Left renal cortex interstitium (tissue), 4 donors: ENCODE results near the gene ZP2. TPM values are rescaled to one million over a fixed set of nuclear protein-coding genes. Genes with fewer than 3 reads are reported as not detected.
"Not testable (repeated sequence)": the region's sequence is repeated elsewhere in the genome, so short reads cannot be mapped to it uniquely, and the experiment has no call there.

Source experiments
- DNase-seq, 4 donors: peaks; one replicate each; pipeline ENCODE4 v3.0.0-alpha.2; 2013; ENCODE audit warnings: low read depth in 4 of 4, low spot score in 2 of 4, missing footprints in 1 of 4
- polyA plus RNA-seq, 4 donors: library from polyadenylated mRNA; unstranded; fragments of 120-200 nt; gene quantifications; one replicate each; pipeline ENCODE4 v1.2.1, GENCODE V29; 2013; ENCODE audit not compliant: insufficient read length in 4 of 4

The ZP2 gene
- polyA plus RNA-seq, 4 donors, result 0.10 to 0.31 (median 0.12) TPM

GRCh38 chr16:21153124-21153729 is 58.1 kb downstream of the ZP2 start:
- DNase-seq, result not testable (repeated sequence)

GRCh38 chr16:21152160-21153030 is 59.0 kb downstream of the ZP2 start:
- DNase-seq, result not testable (repeated sequence)

GRCh38 chr16:21150375-21151001 is 60.9 kb downstream of the ZP2 start, which contains the start of gene DNAH3:
TSS of gene DNAH3 (minus strand) at chr16:21150846. CDS start at chr16:21150319, 527 bp downstream.
- no peak for DNase-seq

Other genes starting within 250 kb of the ZP2 start
- under 1 TPM; 0.16 to 0.69 (median 0.43) TPM for gene DNAH3, start 60.7 kb downstream of the ZP2 start, polyA plus RNA-seq
- 10 to 100 TPM; 22.8 to 25.9 (median 25.3) TPM for gene LDAF1, start 52.9 kb downstream of the ZP2 start, polyA plus RNA-seq
- 1 to 10 TPM; 3.2 to 6.0 (median 4.7) TPM for gene ANKS4B, start 22.1 kb upstream of the ZP2 start, polyA plus RNA-seq
- gene CRYM, start 66.7 kb upstream of the ZP2 start, polyA plus RNA-seq, result 1 to 10 TPM; 8.0 to 9.9 (median 8.9) TPM